Measurements from ENCODE around the gene CDH16.
"Not testable (repeated sequence)": the region's sequence is repeated elsewhere in the genome, so short reads cannot be mapped to it uniquely, and the experiment has no call there.

CDH16 gene

DNA sequence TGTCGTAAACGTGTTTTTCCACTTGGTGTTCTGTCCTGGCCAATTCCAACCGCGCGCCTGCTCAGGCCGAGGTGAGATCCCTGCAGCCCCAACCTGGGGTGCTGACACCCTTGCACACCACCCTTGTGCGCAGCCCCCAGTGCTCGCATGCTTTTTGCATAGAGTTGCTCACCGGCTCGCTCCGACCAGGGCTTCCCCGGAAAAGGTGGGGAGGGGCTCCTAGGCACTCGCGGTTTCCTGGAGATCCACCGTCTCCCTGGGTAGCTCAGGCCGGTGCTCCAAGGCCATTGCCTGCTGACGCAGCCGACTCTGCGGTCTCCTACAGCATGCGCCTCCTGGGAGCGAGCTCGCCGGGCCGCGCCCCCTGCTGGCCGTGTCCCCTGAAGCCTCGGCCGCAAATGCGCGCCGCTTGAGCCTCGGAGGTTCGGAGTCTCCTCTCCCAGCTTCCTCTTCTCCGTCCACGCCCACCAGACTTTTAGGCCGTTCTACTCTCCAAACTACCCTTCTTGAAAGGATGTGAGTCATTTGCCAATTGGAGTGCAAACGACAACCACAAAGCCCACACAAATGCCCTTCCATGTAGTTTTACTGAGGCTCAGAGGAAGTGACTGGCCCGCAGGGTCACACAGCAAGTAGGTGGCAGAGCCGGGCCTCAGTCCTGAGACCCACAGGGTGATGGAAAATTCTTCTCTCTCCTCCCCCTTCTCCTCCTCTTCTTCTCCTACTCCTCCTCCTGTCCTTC is 45.6 kb downstream of the CDH16 start:
- DNase-seq (ENCODE audit: low read depth), result peak; percentile 96
- peak; percentile 96 for TF ChIP-seq CTCF (IDR thresholded peaks at IDR 0.05; ENCODE audit: insufficient read depth, low read depth, low read length, missing control alignments)
- peak overlapping the region; percentile 56 for H3K4me3 ChIP-seq (ENCODE audit: low read depth, low read length)

DNA sequence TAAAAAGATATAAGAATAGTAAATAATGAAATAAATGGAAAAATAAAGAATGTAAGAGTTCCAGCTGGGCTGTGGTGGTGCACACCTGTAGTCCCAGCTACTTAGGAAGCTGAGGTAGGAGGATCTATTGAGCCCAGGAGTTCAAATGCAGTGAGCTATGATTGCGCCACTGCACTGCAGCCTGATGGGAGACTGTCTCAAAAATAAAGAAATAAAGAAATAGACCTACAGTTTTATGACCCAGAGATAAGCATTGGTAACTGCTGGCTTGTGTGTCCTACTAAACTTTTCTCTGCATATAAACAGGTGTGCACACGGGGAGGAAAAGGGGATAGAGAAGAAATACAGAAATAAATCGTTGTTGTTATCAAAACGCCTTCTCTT is 46.1 kb downstream of the CDH16 start:
- DNase-seq (ENCODE audit: low read depth), result no peak

DNA sequence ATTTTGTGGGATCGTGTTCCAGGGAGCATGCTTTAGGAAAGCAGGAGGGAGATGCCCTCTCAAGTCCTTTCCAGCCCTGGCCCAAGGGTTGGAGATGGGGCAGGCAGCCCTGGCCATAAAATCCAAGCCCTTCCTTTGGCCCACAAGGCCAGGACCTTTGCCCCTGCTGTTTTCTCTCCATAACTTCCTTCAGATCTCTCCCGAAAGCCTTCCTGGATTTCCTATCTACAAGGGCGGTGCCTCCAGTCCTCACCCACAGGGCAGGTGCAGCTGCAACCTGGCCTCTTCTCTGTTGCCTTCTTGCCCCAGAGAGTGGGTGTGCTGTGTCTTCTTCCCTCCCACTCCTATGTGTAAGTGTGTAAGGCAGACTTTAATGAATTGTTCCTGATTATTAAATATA is 46.8 kb downstream of the CDH16 start:
- no peak for TF ChIP-seq CTCF (IDR thresholded peaks at IDR 0.05; ENCODE audit: insufficient read depth, low read depth, low read length, missing control alignments)
- H3K4me3 ChIP-seq (ENCODE audit: low read depth, low read length), result no peak overlapping the region
- no peak for DNase-seq (ENCODE audit: low read depth)

More for the DNA sequence above, 46.1 kb downstream of the CDH16 start:
- no peak for TF ChIP-seq CTCF (IDR thresholded peaks at IDR 0.05; ENCODE audit: insufficient read depth, low read depth, low read length, missing control alignments)
- peak overlapping the region; percentile 56 for H3K4me3 ChIP-seq (ENCODE audit: low read depth, low read length)

DNA sequence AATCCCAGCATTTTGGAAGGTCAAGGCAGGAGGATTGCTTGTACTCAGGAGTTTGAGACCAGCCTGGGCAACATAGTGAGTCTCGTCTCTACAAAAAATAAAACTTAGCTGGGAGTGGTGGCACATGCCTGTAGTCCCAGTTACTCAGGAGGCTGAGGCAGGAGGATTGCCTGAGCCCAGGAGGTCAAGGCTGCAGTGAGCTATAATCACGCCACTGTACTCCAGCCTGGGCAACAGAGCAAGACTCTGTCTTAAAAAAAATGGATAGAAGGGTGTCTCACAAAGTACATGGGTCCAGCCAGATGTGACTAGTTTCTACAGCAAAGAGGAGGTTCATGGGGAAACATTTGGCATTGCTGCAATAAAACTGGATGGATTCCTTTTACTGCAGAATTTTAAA is 47.3 kb downstream of the CDH16 start:
- not testable (repeated sequence) for H3K4me3 ChIP-seq (ENCODE audit: low read depth, low read length); DNase-seq (ENCODE audit: low read depth)

DNA sequence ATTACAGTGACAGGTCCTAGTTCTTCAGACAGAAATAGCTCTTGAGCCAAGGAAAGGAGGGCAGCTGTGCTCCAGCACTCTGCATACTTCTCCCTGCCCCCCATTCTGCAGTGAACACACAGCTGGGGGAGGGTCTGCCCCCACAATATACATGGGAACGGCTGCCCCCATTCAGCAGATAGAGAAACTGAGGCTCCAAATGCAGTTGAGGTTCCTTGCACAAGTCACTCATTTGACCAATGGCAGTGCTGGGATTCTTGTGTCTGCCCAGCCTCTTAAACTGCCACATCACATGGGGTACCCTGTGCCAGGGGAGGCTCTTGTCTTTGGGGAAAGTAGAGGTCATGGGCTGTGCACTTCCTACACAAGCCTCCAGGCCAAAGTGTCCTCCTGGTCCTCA is 49.3 kb downstream of the CDH16 start:
- DNase-seq (ENCODE audit: low read depth), result no peak
- no peak for TF ChIP-seq CTCF (IDR thresholded peaks at IDR 0.05; ENCODE audit: insufficient read depth, low read depth, low read length, missing control alignments)
- H3K4me3 ChIP-seq (ENCODE audit: low read depth, low read length), result no peak overlapping the region

DNA sequence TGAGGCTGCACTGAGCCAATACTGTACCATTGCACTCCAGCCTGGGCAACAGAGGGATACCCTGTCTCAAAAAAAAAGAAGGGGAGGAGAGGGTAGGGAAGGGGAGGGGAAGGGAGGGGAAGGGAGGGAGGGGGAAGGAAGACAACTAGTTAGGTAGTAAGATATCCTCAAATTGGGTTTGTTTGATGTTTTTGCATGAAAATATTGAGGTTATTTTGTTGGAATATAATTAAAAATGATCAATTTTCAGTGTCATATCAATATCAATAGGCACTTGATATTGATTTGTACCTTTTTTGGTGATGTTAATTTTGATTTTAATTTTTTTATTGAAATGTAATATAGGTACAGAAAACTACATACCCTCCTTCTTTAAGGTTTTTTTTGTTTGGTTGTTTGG is 55.0 kb downstream of the CDH16 start:
- no peak overlapping the region for H3K4me3 ChIP-seq (ENCODE audit: low read depth, low read length)
- DNase-seq (ENCODE audit: low read depth), result no peak

DNA sequence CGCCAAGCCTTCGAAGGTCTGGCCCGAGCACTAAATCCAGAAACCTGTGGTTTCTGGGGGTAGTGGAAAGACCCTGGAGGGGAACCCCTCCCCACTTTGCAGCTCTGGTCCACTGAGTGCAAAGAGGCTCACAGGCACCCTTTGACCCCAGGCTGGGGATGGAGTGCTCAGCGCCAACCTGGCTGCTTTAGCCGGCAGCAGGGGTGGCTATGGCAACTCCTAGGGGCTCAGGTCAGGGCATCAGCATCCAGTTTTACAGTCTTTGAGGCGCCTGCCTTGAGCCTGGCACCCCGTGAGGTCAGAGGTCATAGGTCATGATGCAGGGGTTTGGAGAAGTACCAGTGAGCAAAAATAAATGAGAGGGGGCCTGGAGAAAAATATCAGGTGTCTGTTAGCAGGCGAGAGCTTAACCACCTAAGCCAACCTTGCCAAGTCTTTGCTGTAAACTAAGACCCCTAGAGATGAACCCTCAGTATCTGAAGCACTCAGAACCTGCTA is 56.6 kb downstream of the CDH16 start:
- no peak for TF ChIP-seq CTCF (IDR thresholded peaks at IDR 0.05; ENCODE audit: insufficient read depth, low read depth, low read length, missing control alignments)

More for the DNA sequence above, 55.0 kb downstream of the CDH16 start:
- no peak for TF ChIP-seq CTCF (IDR thresholded peaks at IDR 0.05; ENCODE audit: insufficient read depth, low read depth, low read length, missing control alignments)

More for the DNA sequence above, 56.6 kb downstream of the CDH16 start:
- DNase-seq (ENCODE audit: low read depth), result no peak
- H3K4me3 ChIP-seq (ENCODE audit: low read depth, low read length), result no peak overlapping the region

Measured in GM12865 (cell line).